ENCODE measurements around the gene ADGRF3. TPM values are rescaled to one million over a fixed set of nuclear protein-coding genes. Genes with fewer than 3 reads are reported as not detected.
A peak's percentile ranks its signal among the peaks of the same experiment; 100 is the strongest.

The ADGRF3 gene
- 0.10 to 0.85 TPM (median 0.12 TPM) in 3 replicates for total RNA-seq
- long read RNA-seq: 0 reads

DNA sequence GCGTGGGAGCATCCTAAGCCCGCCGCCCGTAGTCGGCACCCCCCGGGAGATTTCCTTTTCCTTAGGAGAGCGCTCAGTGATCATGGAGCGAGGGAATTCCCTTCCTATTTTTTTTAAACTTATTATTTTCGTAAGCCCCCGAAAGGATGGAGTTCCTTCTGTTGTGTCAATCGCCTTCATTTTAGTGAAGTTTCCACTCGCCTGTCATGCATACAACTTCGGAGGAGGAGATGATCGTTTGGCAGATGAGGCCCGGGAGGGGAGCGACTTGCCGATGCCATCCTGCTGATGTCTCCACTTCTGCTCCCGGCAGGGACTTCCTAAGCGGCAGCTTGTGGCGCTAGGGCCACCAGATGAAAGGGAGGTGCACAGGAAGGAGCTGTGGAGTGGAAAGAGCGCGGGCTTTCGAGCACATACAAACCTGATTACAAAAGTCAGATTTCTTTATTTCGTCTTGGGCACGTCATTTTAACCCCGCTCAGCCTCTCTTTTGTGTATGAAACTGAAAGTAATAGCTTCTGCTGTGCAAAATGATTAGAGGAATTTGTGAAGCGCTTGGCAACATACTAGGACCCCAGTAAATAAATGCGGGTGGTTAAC is at the start of gene ADGRF3:
TSS of gene ADGRF3 (minus strand) at position 336 of the 600 bp plus-strand sequence. CDS start 555 bp downstream, outside the sequence.
- no peaks in the 10 kb centered on the region for H3K36me3 Mint-ChIP-seq (ENCODE audit: low read depth)
- H3K27me3 Mint-ChIP-seq (ENCODE audit: low read depth): no peaks in the 10 kb centered on the region
- H3K4me3 Mint-ChIP-seq (ENCODE audit: unreplicated experiment): peak within 1 kb of the TSS; percentile 94
- no peaks in the 10 kb centered on the region for H3K9me3 Mint-ChIP-seq (ENCODE audit: low read depth)
- no peak for TF ChIP-seq CTCF (IDR thresholded peaks at IDR 0.05)
- DNase-seq (ENCODE audit: low spot score): no peak
- H3K27ac Mint-ChIP-seq (ENCODE audit: unreplicated experiment): peak within 1 kb of the TSS; percentile 99
- H3K4me1 Mint-ChIP-seq (ENCODE audit: low read depth): peaks cover 40% of the 10 kb centered on the region

- no peak for DNase-seq (ENCODE audit: low spot score)
- Mint-ChIP-seq H3K4me3 (ENCODE audit: unreplicated experiment) (no peak overlapping the region), H3K36me3 (ENCODE audit: low read depth) (peaks cover 4% of the 10 kb centered on the region), H3K4me1 (ENCODE audit: low read depth) (peaks cover 15% of the 10 kb centered on the region), H3K27me3 (ENCODE audit: low read depth) (no peaks in the 10 kb centered on the region), H3K27ac (ENCODE audit: unreplicated experiment) (no peak overlapping the region), H3K9me3 (ENCODE audit: low read depth) (no peaks in the 10 kb centered on the region)
- no peak for TF ChIP-seq CTCF (IDR thresholded peaks at IDR 0.05)
These were observed 48.8 kb upstream of the ADGRF3 start for GRCh38 chr2:26395394-26395793.

DNA sequence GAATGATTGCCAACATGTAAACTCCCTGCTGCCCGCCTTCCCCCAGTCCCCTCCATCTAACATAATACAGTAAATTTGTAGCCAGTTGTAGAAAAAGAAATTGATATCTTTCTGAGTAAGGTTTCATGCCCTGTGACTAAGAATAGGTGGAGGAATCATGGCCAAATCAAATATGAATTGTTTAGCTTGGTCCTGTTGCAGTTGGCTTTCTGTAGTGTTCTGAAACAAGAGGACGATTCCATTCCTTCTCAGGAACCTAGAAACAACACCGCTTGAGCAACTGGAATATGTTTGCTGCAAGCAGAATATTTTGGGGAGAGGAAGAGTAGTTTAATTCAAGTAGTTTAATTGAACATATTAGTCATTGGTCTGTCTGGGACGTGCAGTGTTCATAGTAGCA is 48.1 kb upstream of the ADGRF3 start:
- Mint-ChIP-seq H3K9me3 (ENCODE audit: low read depth) (no peaks in the 10 kb centered on the region), H3K36me3 (ENCODE audit: low read depth) (peaks cover 4% of the 10 kb centered on the region), H3K27me3 (ENCODE audit: low read depth) (no peaks in the 10 kb centered on the region), H3K4me1 (ENCODE audit: low read depth) (peaks cover 15% of the 10 kb centered on the region), H3K27ac (ENCODE audit: unreplicated experiment) (peak overlapping the region; percentile 6), H3K4me3 (ENCODE audit: unreplicated experiment) (no peak overlapping the region)
- TF ChIP-seq CTCF (IDR thresholded peaks at IDR 0.05): no peak
- DNase-seq (ENCODE audit: low spot score): no peak

- no peak for DNase-seq (ENCODE audit: low spot score)
- Mint-ChIP-seq H3K4me3 (ENCODE audit: unreplicated experiment) (no peak overlapping the region), H3K27me3 (ENCODE audit: low read depth) (no peaks in the 10 kb centered on the region), H3K9me3 (ENCODE audit: low read depth) (no peaks in the 10 kb centered on the region), H3K4me1 (ENCODE audit: low read depth) (peaks cover 3% of the 10 kb centered on the region), H3K36me3 (ENCODE audit: low read depth) (peaks cover 16% of the 10 kb centered on the region), H3K27ac (ENCODE audit: unreplicated experiment) (no peak overlapping the region)
- no peak for TF ChIP-seq CTCF (IDR thresholded peaks at IDR 0.05)
These were observed 40.6 kb upstream of the ADGRF3 start for GRCh38 chr2:26387189-26387588.

- no peak for DNase-seq (ENCODE audit: low spot score)
- Mint-ChIP-seq H3K27ac (ENCODE audit: unreplicated experiment) (no peak overlapping the region), H3K9me3 (ENCODE audit: low read depth) (no peaks in the 10 kb centered on the region), H3K27me3 (ENCODE audit: low read depth) (no peaks in the 10 kb centered on the region), H3K4me3 (ENCODE audit: unreplicated experiment) (no peak overlapping the region), H3K4me1 (ENCODE audit: low read depth) (peaks cover 6% of the 10 kb centered on the region), H3K36me3 (ENCODE audit: low read depth) (peaks cover 18% of the 10 kb centered on the region)
- TF ChIP-seq CTCF (IDR thresholded peaks at IDR 0.05): no peak
These were observed 38.0 kb upstream of the ADGRF3 start for GRCh38 chr2:26384597-26384996.

Measured in chondrocyte (in vitro differentiated cells).